SK-N-MC (cell line): ENCODE measurements around the gene BRI3.

Source experiments
- EZH2 ChIP-seq: fragments of 200-600 bp; sonication (generic); IDR thresholded peaks from one replicate; pipeline ENCODE4 v1.6.1; 2017; ENCODE audit warnings: antibody characterized with exemption
- POLR2AphosphoS5 ChIP-seq: IDR thresholded peaks from 2 replicates; pipeline ENCODE4 v1.6.1; 2012; ENCODE audit warnings: mild to moderate bottlenecking, low read depth, low read length, borderline replicate concordance

DNA sequence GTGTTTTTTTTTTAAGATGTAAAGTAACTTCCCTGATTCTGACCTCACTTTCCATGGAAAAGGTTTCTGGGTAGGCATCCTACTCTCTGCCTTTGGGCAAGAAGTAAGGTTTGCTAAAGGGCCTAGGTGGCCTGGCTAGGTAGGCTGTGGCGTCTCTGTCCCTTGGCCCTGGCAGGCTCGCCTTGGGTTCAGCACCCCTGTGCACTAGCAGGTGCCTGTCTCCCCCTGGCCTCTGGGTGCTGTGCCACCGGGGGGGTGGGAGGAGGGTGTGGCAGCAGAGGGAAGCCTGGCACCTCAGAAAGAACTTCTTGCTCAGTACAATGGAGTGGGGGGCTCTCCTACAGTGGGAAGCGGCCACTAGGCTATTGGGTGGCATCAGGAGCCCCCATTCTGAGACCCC is 43.4 kb upstream of the BRI3 start:
- TF ChIP-seq POLR2AphosphoS5, result no peak
- no peak for TF ChIP-seq EZH2
